Measurements from ENCODE around the gene KRT25. TPM values are rescaled to one million over a fixed set of nuclear protein-coding genes. Genes with fewer than 3 reads are reported as not detected.

The KRT25 gene
- polyA plus RNA-seq, 2 of the 4 experiments (the other 2 are of a cell fraction), result not detected

Other genes with a start within 250 kb of the KRT25 start
- gene CCR7, start 189.9 kb downstream of the KRT25 start, polyA plus RNA-seq (2011; rRNA removed), result 1.4 and 1.9 TPM in 2 replicates
- 0.72 to 0.84 TPM (median 0.76 TPM) in 3 replicates for gene CCR7, start 189.9 kb downstream of the KRT25 start, polyA plus RNA-seq (2017; fragmentation: RNase III; extraction: RNeasy Plus Mini Kit Qiagen cat#74134 plus additional on column Dnase treatment)
- 87.9 and 111 TPM in 2 replicates for gene SMARCE1, start 107.5 kb downstream of the KRT25 start, polyA plus RNA-seq (2011; rRNA removed)
- 109 to 116 TPM (median 114 TPM) in 3 replicates for gene SMARCE1, start 107.5 kb downstream of the KRT25 start, polyA plus RNA-seq (2017; fragmentation: RNase III; extraction: RNeasy Plus Mini Kit Qiagen cat#74134 plus additional on column Dnase treatment)
- 1.3 and 1.8 TPM in 2 replicates for gene KRT222, start 90.2 kb downstream of the KRT25 start, polyA plus RNA-seq (2011; rRNA removed)
- 0.97 to 1.8 TPM (median 1.8 TPM) in 3 replicates for gene KRT222, start 90.2 kb downstream of the KRT25 start, polyA plus RNA-seq (2017; fragmentation: RNase III; extraction: RNeasy Plus Mini Kit Qiagen cat#74134 plus additional on column Dnase treatment)
- gene KRT24, start 51.6 kb downstream of the KRT25 start, polyA plus RNA-seq (2011; rRNA removed), result not detected in 2 replicates
- gene KRT24, start 51.6 kb downstream of the KRT25 start, polyA plus RNA-seq (2017; fragmentation: RNase III; extraction: RNeasy Plus Mini Kit Qiagen cat#74134 plus additional on column Dnase treatment), result not detected in 3 replicates
- not detected in 2 replicates for gene KRT26, start 16.9 kb upstream of the KRT25 start, polyA plus RNA-seq (2011; rRNA removed)
- not detected in 3 replicates for gene KRT26, start 16.9 kb upstream of the KRT25 start, polyA plus RNA-seq (2017; fragmentation: RNase III; extraction: RNeasy Plus Mini Kit Qiagen cat#74134 plus additional on column Dnase treatment)
- gene KRT27, start 27.2 kb upstream of the KRT25 start, polyA plus RNA-seq (2011; rRNA removed), result not detected in 2 replicates
- not detected in 3 replicates for gene KRT27, start 27.2 kb upstream of the KRT25 start, polyA plus RNA-seq (2017; fragmentation: RNase III; extraction: RNeasy Plus Mini Kit Qiagen cat#74134 plus additional on column Dnase treatment)
- not detected in 2 replicates for gene KRT28, start 44.6 kb upstream of the KRT25 start, polyA plus RNA-seq (2011; rRNA removed)
- not detected in 3 replicates for gene KRT28, start 44.6 kb upstream of the KRT25 start, polyA plus RNA-seq (2017; fragmentation: RNase III; extraction: RNeasy Plus Mini Kit Qiagen cat#74134 plus additional on column Dnase treatment)
- 59.8 and 89.8 TPM in 2 replicates for gene KRT10, start 67.3 kb upstream of the KRT25 start, polyA plus RNA-seq (2011; rRNA removed)
- 89.1 to 96.2 TPM (median 95.9 TPM) in 3 replicates for gene KRT10, start 67.3 kb upstream of the KRT25 start, polyA plus RNA-seq (2017; fragmentation: RNase III; extraction: RNeasy Plus Mini Kit Qiagen cat#74134 plus additional on column Dnase treatment)
- gene KRT12, start 111.9 kb upstream of the KRT25 start, polyA plus RNA-seq (2011; rRNA removed), result not detected in 2 replicates
- not detected in 3 replicates for gene KRT12, start 111.9 kb upstream of the KRT25 start, polyA plus RNA-seq (2017; fragmentation: RNase III; extraction: RNeasy Plus Mini Kit Qiagen cat#74134 plus additional on column Dnase treatment)
- gene KRT20, start 129.9 kb upstream of the KRT25 start, polyA plus RNA-seq (2011; rRNA removed), result 0.28 and 0.34 TPM in 2 replicates
- not detected in 3 replicates for gene KRT20, start 129.9 kb upstream of the KRT25 start, polyA plus RNA-seq (2017; fragmentation: RNase III; extraction: RNeasy Plus Mini Kit Qiagen cat#74134 plus additional on column Dnase treatment)
- gene KRT23, start 182.3 kb upstream of the KRT25 start, polyA plus RNA-seq (2011; rRNA removed), result not detected in 2 replicates
- not detected in 3 replicates for gene KRT23, start 182.3 kb upstream of the KRT25 start, polyA plus RNA-seq (2017; fragmentation: RNase III; extraction: RNeasy Plus Mini Kit Qiagen cat#74134 plus additional on column Dnase treatment)
- not detected in 2 replicates for gene KRT39, start 211.6 kb upstream of the KRT25 start, polyA plus RNA-seq (2011; rRNA removed)
- not detected in 3 replicates for gene KRT39, start 211.6 kb upstream of the KRT25 start, polyA plus RNA-seq (2017; fragmentation: RNase III; extraction: RNeasy Plus Mini Kit Qiagen cat#74134 plus additional on column Dnase treatment)
- gene KRT40, start 229.0 kb upstream of the KRT25 start, polyA plus RNA-seq (2011; rRNA removed), result not detected in 2 replicates
- gene KRT40, start 229.0 kb upstream of the KRT25 start, polyA plus RNA-seq (2017; fragmentation: RNase III; extraction: RNeasy Plus Mini Kit Qiagen cat#74134 plus additional on column Dnase treatment), result not detected in 3 replicates
- not detected in 2 replicates for gene KRTAP3-3, start 238.8 kb upstream of the KRT25 start, polyA plus RNA-seq (2011; rRNA removed)
- gene KRTAP3-3, start 238.8 kb upstream of the KRT25 start, polyA plus RNA-seq (2017; fragmentation: RNase III; extraction: RNeasy Plus Mini Kit Qiagen cat#74134 plus additional on column Dnase treatment), result not detected in 3 replicates
- not detected in 2 replicates for gene KRTAP3-2, start 244.6 kb upstream of the KRT25 start, polyA plus RNA-seq (2011; rRNA removed)
- not detected in 3 replicates for gene KRTAP3-2, start 244.6 kb upstream of the KRT25 start, polyA plus RNA-seq (2017; fragmentation: RNase III; extraction: RNeasy Plus Mini Kit Qiagen cat#74134 plus additional on column Dnase treatment)

Data from A549 (cell line).